Epidermal melanocyte (primary cell): ENCODE results near the gene EHD1.

Source experiments
- DNase-seq: peaks from one replicate; pipeline ENCODE4 v3.0.0; 2011; ENCODE audit warnings: low spot score; ENCODE audit not compliant: insufficient read length

Gene EHD1

DNA sequence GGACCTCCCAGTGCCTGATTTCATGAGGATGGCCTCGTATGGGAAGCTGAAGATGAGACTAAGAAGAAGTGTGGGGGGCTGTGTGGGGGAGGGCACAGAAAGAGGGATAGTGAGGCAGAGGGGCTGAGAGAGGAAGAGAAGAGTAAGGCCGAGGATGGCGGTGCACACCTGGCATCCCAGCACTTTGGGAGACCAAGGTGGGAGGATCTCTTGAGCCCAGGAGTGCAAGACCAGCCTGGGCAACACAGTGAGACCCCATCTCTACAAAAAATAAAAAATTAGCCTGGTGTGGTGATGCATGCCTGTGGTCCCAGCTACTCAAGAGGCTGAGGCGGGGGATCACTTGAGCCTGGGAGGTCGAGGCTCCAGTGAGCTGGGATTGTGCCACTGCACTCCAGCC, 13.5 kb upstream of the EHD1 start:
- no peak for DNase-seq

DNA sequence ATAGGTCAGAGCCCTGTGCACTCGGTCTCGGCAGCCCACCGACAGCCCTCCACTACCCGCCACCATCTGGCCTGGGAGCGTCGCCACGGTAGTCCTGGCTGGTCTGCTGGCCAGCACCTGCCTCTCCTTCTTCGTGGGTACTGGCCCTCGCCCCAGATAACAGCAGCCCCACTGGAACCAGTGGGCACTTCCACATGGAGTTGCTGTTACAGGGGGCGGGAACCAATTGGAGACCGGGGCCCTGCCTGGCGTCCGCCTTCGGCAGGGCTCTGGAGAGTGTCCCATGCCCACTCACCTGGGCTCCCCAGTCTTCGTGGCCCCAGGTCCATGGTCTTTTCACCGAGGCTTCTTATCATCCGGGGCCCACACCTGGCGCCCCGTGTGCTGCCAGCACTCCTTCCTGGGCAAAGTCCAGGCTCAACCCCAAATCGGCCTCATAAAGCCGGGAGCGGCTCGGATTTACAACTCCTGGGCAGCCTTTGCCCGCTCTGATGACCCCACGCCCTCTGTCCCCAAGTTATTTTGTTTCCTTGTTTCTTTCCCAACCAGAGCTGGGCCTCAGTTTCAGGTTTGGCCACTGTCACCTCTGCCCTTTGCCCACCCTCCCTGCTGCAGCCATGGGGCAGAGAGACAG, 12.9 kb upstream of the EHD1 start:
- DNase-seq: no peak

DNA sequence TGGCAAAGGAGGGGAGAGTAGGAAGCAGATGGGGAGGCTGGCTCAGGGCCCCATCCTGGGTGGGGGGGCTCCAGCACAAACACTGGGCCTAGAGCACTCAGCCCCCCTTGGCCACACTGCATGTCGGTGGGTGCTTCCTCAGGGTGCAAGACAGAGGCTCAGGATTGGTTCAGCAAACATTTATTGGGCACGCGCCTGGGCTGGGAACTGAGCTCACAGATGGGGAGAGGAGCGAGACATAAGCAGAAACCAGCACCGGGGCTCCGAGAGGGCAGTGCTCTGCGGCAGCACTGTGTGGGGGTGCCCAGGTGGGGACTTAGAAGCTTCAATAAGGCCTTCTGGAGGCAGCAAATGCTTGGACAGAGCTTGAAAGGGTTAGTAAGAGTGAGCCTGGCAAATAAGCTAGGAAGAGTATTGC, 12.1 kb upstream of the EHD1 start:
- no peak for DNase-seq

DNA sequence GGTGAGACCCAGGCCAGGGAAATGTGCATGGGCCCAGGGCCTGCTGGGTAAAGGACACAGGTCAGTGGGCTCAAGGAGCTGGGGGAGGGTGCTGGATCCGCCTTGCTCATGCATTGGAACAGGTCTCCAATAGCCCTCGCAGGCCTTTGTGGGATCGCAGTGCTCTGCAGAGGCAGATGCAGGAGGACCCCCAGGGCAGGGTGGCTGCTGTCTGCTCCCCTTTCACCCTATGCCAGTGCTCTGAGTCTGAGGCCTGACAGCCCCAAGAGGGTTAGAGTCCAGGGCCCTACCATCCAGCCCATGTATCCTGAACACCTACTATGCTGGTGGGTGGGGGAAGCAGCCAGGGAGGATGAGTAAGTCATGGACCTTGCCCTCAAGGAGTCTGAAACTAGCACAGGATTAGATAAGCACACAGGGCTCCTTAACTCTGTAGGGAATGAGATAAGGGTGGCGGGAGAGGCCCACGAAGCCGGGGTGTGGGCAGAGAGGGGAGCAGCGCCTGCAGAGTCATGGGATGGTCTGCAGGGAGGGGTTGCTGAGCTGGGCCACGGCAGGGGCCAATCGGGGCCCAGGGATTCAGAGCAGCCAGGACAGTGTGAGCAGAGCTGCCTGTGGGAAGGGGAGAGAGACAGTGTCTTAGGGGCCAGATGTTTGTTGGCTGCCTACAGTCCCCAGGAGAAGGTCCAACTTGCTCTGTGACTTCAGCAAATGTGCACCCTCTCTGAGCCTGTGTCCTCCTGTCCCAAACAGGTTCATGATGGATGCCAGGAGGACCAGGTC, 10.5 kb upstream of the EHD1 start:
- DNase-seq: no peak

DNA sequence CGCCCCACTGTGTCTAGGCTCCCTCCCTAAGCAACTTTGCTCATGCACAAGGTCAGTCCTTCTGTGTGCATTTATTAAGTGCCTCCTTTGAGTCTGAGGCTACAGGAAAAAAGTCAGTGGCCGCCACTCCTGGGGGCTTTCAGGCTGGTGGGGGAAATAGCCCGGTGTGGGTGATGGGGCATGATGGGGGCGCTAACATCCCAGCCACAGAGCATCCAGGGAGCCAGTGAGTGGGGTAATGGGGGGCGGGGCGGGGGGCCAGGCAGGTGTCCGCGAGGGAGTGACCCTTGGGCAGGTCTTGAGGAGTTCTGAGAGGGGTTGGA, 9.9 kb upstream of the EHD1 start:
- no peak for DNase-seq

DNA sequence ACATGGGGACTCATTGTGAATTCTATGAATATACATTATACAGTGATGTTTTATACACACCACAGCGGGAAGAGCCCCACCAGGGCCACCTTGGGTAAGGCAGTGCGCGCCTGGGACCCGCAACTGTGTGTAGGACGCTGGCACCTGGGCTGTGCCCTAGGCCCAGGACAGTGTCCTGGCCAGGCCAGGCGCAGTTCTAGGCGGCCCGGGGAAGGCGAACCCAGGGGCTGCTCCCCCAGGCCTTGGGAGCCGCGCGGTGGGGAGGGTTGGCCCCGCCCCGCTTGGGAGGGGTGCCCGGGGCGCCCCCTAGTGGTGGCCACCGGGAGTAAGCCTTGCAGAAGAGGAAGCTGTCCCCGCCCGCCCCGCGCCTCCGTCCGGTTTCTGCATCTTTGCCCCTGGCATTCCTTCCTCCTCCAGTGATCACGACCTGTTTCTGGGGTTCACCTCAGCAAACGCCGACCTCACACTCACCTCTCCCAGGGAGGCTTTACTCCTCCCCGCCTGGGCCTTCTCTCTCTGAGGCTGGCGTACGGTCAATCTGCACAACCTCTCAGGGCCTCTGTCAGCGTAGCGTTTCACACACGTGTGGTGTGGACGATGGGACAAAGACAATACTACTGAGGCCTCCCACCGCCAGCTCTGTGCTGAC, 9.5 kb upstream of the EHD1 start:
- DNase-seq: peak; percentile 79

DNA sequence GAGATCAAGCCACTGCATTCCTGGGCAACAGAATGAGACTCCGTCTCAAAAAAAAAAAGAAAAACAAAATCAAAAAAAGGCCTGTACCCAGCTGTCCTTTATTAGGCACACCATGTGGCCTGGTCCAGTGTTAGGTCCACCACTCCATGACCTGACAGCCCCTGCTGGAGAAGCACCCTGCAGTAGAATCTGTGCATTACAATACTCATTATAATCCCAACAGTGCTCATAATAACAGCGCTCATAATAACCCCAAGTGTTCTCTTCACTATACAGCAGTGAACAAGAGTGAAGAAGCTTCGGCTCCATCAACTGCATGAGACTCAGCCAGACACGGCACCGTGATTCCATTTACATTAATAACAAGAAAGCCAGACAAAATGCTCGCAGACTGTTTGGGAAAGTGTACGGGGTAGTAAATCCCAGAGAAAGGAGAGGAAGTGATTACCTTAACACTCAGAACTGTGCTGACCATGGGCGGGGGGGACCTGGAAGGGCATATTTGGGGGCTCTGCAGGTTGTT, 8.9 kb upstream of the EHD1 start:
- DNase-seq: no peak

DNA sequence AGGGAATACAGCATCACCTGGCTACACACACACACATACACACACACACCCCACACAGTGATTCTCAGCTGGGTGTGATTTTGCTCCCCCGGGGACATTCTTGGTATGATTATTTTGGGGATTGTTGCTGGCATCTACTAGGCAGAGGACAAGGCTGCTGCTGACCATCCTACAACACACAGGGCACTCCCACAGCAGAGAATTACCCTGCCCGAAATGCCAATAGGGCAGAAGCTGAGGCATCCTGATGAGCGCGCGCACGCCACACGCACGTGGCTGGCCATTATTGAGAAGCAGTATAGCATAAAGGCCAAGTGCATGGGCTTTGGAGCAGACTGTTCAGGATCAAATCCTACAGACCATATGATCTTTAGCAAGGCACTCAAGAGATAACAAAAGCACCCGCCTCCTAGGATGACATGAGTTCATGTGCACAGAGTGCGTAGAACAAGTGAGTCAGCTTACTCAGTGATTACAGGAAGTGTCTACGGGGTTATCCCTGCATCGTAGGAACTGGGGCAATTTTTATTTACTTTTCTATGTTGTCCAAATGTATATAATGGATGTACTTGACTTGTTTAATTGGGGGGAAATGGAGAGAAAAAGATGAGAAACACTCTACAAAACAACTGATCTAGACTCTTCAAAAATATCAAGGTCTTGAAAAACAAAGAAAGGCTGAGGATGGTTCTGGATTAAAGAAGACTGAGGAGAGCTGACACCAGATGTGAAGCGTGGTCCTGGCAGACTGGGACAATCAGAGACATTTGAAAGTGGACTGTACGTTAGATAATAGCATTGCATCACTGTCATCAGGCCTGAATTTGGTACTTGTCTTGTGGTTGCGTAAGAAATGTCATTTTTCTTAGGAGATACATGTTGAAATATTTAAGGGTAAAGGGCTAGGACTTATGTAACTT, 7.2 kb upstream of the EHD1 start:
- no peak for DNase-seq

DNA sequence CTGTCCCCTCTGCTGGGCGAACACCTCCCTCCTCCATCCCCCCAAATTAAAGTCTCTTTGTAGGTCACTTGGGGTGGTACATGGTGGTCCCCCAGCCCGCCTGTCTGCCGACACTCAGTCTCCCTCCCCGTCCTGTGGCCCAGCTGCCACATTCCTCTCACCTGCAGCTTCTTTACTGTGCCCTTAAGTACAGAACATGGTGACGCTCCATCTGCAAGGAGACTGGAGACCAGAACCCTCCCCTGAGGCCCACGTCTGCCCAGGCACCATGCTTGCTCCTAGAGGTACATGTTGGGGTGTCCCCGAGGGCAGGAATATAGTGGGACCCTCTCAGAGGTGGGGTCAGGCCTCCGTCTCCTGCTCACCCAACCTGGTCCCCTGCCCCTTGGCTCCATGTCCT, 5.6 kb upstream of the EHD1 start:
- no peak for DNase-seq

DNA sequence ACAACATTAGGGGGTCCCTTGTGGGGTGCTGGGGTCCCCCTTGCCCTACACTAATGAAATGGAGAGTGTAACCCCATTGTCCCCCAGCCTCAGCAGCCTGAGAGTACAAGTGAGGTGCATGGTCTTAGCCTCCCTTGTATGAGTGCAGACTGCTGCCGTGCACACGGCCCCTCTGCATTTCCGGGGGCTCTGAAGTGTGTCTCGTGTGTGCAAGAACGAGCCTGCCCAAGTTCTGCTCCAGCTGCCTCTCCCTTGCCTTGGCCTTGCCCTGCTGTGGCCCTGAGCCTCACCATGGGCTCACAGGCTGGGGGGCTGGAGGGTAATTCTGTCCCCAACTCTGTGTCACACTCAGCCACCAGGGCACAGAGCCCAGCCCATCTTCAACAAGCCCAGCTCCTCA, 5.2 kb upstream of the EHD1 start:
- no peak for DNase-seq

DNA sequence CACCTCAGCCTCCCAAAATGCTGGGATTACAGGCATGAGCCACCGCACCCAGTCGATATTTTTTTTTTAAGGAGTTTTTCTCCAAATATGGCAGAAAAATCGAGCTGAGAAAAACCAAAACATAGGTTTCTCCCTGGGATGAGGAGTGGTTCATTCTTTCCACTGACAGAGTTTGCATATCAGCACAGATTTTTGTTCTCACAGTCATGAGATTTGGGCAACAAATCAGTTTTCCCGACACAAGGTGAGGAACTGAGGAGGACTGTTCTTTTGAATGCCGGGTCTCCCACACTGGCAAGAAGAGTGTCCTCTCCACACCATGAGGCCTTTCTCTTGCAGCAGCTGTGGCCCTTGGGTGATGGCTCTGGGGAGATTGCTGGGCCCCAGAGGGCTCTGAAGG, 3.8 kb upstream of the EHD1 start:
- DNase-seq: no peak

DNA sequence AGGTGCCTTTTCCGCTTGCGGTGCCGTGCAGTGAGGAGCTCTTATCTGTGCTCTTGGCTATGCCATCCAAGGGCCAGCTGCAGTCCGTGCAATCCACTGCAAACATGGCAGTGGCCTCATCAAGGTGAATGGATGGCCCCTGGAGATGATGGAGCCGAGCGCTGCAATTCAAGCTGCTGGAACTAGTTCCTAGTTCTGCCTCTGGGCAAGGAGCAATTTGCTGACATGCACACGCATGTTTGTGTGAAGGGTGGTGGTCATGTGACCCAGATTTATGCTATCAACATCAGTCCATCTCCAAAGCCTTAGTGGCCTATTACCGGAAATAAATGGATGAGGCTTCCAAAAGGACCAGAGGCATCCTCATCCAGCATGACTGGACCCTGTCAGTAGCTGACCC, 3.1 kb upstream of the EHD1 start:
- DNase-seq: no peak

DNA sequence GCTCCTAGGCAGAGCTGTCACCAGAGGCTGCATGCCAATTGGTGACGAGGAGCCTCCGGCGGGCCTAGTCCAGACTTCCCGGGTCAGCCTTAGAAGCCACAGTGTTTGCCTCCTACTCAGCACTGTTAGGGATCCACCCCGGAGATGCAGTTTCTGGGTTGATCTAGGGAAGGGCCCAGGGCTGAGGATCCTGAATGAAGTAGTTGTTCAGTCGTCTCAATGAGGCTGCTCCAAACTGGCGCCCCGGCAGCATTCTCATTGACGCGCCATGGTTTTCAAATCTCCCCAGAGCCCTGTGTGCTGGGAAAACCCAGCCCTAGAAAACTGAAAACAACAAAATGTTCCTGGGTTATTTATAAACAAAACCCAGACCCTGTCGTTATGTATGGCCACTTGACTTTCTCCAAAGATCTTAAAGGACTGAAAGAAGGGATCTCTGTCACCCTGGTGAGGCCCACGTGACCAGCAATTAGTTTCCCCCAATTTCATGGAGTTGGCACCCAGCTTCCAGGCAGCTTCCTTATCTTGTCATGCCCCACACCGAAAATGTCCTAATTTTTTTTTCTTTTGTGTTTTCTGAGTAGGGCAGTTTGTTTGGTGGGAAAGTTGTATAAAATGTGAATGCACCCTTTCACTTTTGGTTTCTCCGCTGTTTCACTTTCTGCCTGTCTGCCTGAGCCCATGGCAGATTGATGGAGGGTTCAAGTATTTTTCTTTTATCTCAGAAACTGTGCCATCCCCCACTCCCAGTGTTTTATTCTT, 2.0 kb upstream of the EHD1 start:
- no peak for DNase-seq

DNA sequence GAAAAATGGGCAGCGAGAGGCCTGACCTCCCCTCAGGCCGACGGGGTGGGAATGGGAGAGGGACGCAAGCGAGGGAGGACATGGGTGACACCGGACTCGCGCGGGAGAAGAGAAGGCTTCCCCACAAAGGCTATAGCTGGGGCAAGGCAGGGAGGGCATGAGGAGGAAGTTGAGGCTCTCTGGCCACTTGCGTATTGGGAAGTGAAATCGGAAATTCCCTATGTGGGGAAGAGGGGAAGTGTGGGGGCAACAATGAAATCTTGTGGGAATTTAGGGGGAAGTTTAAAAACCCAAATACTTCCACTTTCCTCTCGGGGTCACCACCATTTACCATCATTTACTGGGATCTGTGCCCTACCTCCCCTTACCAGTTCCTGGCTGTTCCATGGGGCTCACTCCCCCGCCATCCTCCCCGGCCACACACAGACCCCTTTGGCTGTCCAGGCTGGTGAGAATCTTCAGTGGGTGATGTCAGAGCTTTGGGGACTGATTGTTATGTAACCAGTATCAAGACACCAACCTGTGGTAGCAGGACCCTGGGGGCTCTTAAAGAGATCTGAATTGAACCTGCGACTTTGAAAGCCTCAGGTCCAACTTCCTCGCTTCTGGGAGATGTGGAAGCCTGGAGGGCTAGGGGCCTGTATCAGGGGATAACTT, 951 bp upstream of the EHD1 start:
- no peak for DNase-seq

DNA sequence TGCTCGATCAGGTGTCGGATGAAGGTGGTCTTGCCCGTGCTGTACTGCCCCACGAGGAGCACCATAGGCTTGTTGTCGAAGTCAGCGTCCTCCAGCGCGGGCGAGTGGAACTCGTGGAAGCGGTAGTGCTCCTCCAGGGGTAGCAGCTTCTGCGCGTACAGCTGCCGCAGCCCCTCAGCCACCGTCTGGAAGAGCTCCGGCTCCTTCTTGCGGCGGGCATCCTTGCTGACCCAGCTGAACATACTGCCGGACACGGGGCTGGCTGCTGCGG, 263 bp downstream of the EHD1 start:
- DNase-seq: no peak

DNA sequence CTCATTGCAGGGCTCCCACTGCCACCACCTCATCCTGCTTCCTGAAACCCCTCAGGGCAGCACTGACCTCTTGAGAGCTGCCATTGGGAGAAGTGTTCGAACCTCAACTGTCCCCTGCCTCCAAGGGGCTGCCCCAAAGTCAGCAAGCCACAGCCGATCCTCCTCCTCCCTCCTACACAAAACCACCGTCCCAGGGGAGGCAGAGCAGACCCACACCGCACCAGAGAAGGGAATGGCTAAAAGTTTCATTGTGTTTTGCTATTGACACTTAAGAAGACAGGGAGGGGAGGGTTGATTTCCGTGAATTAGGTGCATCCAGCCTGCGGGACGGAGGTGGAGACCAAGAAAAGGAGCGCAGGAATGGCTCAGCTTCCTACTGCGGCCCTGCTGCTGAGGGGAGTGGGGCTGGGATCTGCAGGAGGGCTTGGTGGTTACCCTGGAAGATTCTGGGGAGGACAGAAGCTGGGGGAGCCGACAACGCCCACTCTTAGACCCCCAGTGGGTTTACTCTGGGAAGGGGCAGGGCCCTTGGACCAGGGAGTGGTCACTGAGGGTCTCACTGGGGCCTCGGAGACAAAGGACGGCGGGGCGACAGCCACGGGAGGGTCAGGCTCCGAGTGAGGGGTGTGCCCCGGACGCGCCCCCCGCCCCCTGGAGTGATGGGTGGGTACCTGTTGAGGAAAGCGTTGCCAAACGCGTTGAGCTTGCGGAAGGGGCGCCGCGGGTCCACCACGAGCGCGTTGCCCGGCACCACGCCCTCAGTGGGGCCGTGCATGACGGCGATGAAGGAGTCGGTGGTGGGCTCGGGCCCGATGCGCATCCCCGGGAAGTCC, 815 bp downstream of the EHD1 start:
- DNase-seq: no peak

DNA sequence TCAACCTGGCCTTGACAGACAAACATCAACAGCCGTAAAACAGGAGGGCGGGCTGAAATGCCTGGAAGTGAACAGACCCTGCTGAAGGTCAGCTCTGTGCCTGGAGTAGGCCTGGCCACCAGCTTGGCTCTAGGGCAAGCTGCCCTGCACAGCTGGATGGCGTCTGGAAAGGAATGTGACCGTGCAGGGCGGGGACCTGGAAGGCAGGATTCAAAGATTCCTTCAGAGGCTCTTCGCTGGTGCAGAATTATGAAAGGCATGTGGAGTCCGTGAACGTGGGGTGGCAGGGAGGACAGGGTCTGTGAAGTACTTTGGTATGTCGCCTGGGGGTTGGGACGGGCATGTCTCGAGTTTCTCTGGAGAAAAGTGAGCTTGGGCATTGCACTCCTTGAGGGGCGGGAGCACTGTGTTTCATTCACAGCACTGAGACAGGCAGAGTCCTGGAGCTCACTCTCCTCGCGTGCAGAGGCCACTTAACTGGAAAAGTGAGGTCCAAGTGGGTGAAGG, 1.5 kb downstream of the EHD1 start:
- peak; percentile 73 for DNase-seq

DNA sequence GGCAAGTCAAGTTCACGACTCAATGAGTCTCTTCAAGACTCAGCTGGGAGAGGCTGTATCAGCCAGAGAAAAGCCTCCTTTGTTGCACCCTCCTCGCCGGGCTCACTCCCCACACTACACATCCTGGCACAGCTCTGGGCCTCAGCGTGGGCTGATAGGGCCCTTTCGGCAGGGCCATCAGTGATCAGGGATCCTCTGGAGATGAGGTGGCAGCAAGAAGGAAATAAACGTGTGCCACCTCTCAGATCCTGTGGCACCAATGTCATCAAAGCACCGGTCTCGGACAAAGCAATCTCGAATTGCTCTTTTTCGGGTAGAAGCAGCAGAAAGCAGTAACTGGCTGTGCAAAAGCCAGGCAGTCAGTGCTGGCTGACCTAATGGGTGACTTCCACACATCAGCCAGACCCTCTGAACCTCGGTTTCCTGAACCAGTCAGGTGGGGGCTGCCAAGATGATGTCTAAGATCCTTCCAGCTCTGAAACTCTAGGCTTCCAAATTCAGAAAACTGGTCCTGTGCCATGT, 2.1 kb downstream of the EHD1 start:
- no peak for DNase-seq
